ENCODE data around the gene PDE4D. TPM values are rescaled to one million over a fixed set of nuclear protein-coding genes. Genes with fewer than 3 reads are reported as not detected.

The PDE4D gene
- total RNA-seq, 1 donor from 2014 or later = 50.0 TPM

DNA sequence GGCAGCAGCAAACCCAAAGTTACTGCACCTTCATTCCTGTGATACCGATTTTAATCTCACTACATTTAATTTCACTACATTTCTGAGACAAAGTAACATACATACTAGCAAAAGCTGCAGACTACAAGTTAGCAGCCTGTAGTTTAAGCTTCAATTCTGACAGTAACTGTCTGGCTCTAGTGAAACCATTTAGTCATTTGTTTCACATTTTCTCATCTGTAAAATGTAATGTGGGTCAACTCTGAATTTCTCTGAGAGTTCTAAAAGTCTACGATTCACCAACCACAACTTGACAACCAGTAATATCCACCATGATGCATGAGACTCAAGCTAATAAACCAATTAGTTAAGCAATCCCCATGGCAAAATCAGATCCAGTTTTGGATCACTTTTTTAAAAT, 408.9 kb downstream of the PDE4D start:
- Mint-ChIP-seq H3K4me3 (no peak overlapping the region), H3K4me1 (ENCODE audit: unreplicated experiment) (peaks cover 35% of the 10 kb centered on the region), H3K9me3 (no peaks in the 10 kb centered on the region), H3K27me3 (no peaks in the 10 kb centered on the region), H3K27ac (no peak overlapping the region), H3K36me3 (peaks cover 4% of the 10 kb centered on the region)
- no peak for DNase-seq (ENCODE audit: extremely low spot score, unreplicated experiment)
- no peak for TF ChIP-seq CTCF (conservative IDR thresholded peaks at IDR 0.05)

GRCh38 chr5:59483971-59484472, 409.5 kb downstream of the PDE4D start:
- TF ChIP-seq CTCF (conservative IDR thresholded peaks at IDR 0.05) = no peak
- no peak overlapping the region for H3K4me3 Mint-ChIP-seq
- H3K36me3 Mint-ChIP-seq = peaks cover 4% of the 10 kb centered on the region
- no peaks in the 10 kb centered on the region for H3K27me3 Mint-ChIP-seq
- DNase-seq (ENCODE audit: extremely low spot score, unreplicated experiment) = no peak
- H3K9me3 Mint-ChIP-seq = no peaks in the 10 kb centered on the region
- H3K4me1 Mint-ChIP-seq (ENCODE audit: unreplicated experiment) = peaks cover 35% of the 10 kb centered on the region
- no peak overlapping the region for H3K27ac Mint-ChIP-seq

DNA sequence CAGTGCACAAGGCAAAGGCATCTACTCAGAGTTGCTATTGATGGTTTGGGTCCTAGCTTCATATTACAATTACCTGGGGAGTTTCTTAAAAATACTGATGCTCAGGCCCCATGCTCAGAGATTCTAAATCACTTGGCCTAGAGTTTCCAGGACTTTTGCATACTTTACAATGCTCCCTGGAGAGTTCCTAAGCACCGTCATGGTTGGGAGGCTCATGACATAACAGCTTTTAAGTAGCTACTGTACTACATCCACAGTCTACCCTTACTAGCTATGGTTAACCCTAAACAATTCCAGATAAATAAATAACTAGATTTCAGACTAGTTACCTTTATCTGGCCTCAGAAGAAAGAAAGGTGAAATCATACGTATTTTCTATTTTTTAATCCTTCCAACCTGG, 414.4 kb downstream of the PDE4D start:
- no peak for TF ChIP-seq CTCF (conservative IDR thresholded peaks at IDR 0.05)
- Mint-ChIP-seq H3K9me3 (no peaks in the 10 kb centered on the region), H3K27me3 (no peaks in the 10 kb centered on the region), H3K4me1 (ENCODE audit: unreplicated experiment) (no peaks in the 10 kb centered on the region), H3K4me3 (no peak overlapping the region), H3K27ac (no peak overlapping the region), H3K36me3 (peaks cover 3% of the 10 kb centered on the region)
- DNase-seq (ENCODE audit: extremely low spot score, unreplicated experiment) = no peak

GRCh38 chr5:59474324-59474723, 419.2 kb downstream of the PDE4D start:
- no peak overlapping the region for H3K27ac Mint-ChIP-seq
- TF ChIP-seq CTCF (conservative IDR thresholded peaks at IDR 0.05) = no peak
- H3K36me3 Mint-ChIP-seq = peaks cover 3% of the 10 kb centered on the region
- no peak overlapping the region for H3K4me3 Mint-ChIP-seq
- H3K9me3 Mint-ChIP-seq = no peaks in the 10 kb centered on the region
- H3K27me3 Mint-ChIP-seq = no peaks in the 10 kb centered on the region
- peaks cover 13% of the 10 kb centered on the region for H3K4me1 Mint-ChIP-seq (ENCODE audit: unreplicated experiment)
- no peak for DNase-seq (ENCODE audit: extremely low spot score, unreplicated experiment)

DNA sequence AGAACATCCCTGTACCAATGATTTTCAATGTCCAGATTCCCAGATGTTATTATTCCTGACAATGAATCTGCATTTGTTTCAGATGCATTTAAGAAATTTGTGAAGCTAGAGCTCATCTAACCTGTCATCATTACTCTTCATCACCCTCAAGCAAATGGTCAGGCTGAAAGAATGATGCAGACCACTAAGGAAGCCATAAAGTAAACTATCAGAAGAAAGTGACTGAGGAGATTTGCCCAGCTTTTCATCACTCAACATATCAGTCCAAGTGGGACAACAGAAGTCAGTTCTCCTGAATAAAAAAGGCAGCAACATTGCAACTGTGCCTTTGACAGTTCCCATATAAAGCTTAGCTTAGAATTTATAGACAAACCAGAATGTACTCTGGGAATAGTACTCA, 419.9 kb downstream of the PDE4D start:
- no peak for TF ChIP-seq CTCF (conservative IDR thresholded peaks at IDR 0.05)
- no peak overlapping the region for H3K4me3 Mint-ChIP-seq
- H3K27me3 Mint-ChIP-seq = no peaks in the 10 kb centered on the region
- no peak overlapping the region for H3K27ac Mint-ChIP-seq
- no peak for DNase-seq (ENCODE audit: extremely low spot score, unreplicated experiment)
- H3K9me3 Mint-ChIP-seq = no peaks in the 10 kb centered on the region
- H3K4me1 Mint-ChIP-seq (ENCODE audit: unreplicated experiment) = peaks cover 13% of the 10 kb centered on the region
- peaks cover 3% of the 10 kb centered on the region for H3K36me3 Mint-ChIP-seq

GRCh38 chr5:59471463-59471862, 422.1 kb downstream of the PDE4D start:
- DNase-seq (ENCODE audit: extremely low spot score, unreplicated experiment) = no peak
- Mint-ChIP-seq H3K27ac (no peak overlapping the region), H3K27me3 (no peaks in the 10 kb centered on the region), H3K9me3 (no peaks in the 10 kb centered on the region), H3K36me3 (no peaks in the 10 kb centered on the region), H3K4me1 (ENCODE audit: unreplicated experiment) (peaks cover 21% of the 10 kb centered on the region), H3K4me3 (no peak overlapping the region)
- TF ChIP-seq CTCF (conservative IDR thresholded peaks at IDR 0.05) = no peak

All from type B pancreatic cell (in vitro differentiated cells).